H1 (cell line): ENCODE results near the gene PIP5K1B. TPM values are rescaled to one million over a fixed set of nuclear protein-coding genes. Genes with fewer than 3 reads are reported as not detected.

Source experiments
- CTCF ChIA-PET: fragments of 300-600 bp; sonication (Branson Sonifier 250); formaldehyde crosslinking; loops from one replicate; lab custom pipeline; 2021; ENCODE audit not compliant: partially characterized antibody; lab: Charles Lee
- POLR2A ChIA-PET: fragments of 300-600 bp; sonication (Branson Sonifier 250); formaldehyde crosslinking; loops from one replicate; lab custom pipeline; 2021; ENCODE audit warnings: inconsistent platforms; ENCODE audit not compliant: partially characterized antibody; lab: Charles Lee
- DNase-seq, 2 experiments: peaks; one replicate each; pipeline versions ENCODE4 v3.0.0 to v3.0.0-alpha.2; 2010 to 2022; ENCODE audit warnings: low spot score in 2 of 2, low read depth in 1 of 2, mixed read lengths in 1 of 2
- FAIRE-seq: peaks from 2 replicates; lab custom pipeline; 2011; peaks lifted over from hg19 to GRCh38; lab: Jason Lieb, UNC
- H2AFZ ChIP-seq: 2 replicates; pipeline ENCODE4 v1.8.1; 2012; ENCODE audit warnings: low read length, inconsistent platforms
- H2AK5ac ChIP-seq: 2 replicates; pipeline ENCODE4 v1.6.1; 2013; ENCODE audit warnings: low read depth, low read length
- H2BK120ac ChIP-seq: replicated peaks from 2 replicates; pipeline ENCODE3; 2013; ENCODE audit warnings: low read depth, low read length, inconsistent platforms
- H2BK12ac ChIP-seq: 2 replicates; pipeline ENCODE4 v1.6.1; 2013; ENCODE audit warnings: low read depth, low read length
- H2BK15ac ChIP-seq: 2 replicates; pipeline ENCODE4 v1.6.1; 2013; ENCODE audit warnings: low read length
- H2BK20ac ChIP-seq: 2 replicates; pipeline ENCODE4 v1.6.1; 2013; ENCODE audit warnings: low read length
- H2BK5ac ChIP-seq: 2 replicates; pipeline ENCODE4 v1.6.1; 2013; ENCODE audit warnings: low read depth, low read length
- H3K14ac ChIP-seq: 2 replicates; pipeline ENCODE4 v1.6.1; 2013; ENCODE audit warnings: inconsistent platforms; ENCODE audit not compliant: insufficient read length
- H3K18ac ChIP-seq: 2 replicates; pipeline ENCODE4 v1.6.1; 2013; ENCODE audit warnings: low read length; ENCODE audit errors: extremely low read depth
- H3K23ac ChIP-seq: 2 replicates; pipeline ENCODE4 v1.6.1; 2013; ENCODE audit warnings: inconsistent platforms; ENCODE audit not compliant: insufficient read length
- H3K23me2 ChIP-seq: 2 replicates; pipeline ENCODE4 v1.6.1; 2013; ENCODE audit warnings: low read depth, low read length
- H3K27ac ChIP-seq: 2 replicates; pipeline ENCODE4 v1.6.1; 2011; ENCODE audit warnings: low read depth, low read length, inconsistent platforms
- H3K27me3 ChIP-seq, 4 experiments: replicated peaks in 1 of 4; 1 replicate in 1 of 4; 2 replicates in 3 of 4; pipeline versions ENCODE4 v1.6.1 to v1.8.1; 2011 to 2013; ENCODE audit warnings: low read length in 3 of 4, mild to moderate bottlenecking in 3 of 4, inconsistent platforms in 2 of 4, mixed read lengths in 2 of 4, moderate library complexity in 1 of 4; ENCODE audit not compliant: control insufficient read depth in 3 of 4, insufficient read depth in 3 of 4; ENCODE audit errors: extremely low read depth in 1 of 4
- H3K36me3 ChIP-seq, 4 experiments: 2 replicates each; pipeline versions ENCODE4 v1.6.1 to v1.8.1; 2011 to 2013; ENCODE audit warnings: mild to moderate bottlenecking in 4 of 4, low read length in 3 of 4, moderate library complexity in 2 of 4, control low read depth in 1 of 4, inconsistent platforms in 1 of 4; ENCODE audit not compliant: insufficient read depth in 4 of 4, control insufficient read depth in 2 of 4
- H3K4ac ChIP-seq: replicated peaks from 2 replicates; pipeline ENCODE3; 2013; ENCODE audit warnings: low read length, low read depth, mixed read lengths, inconsistent platforms; ENCODE audit not compliant: insufficient read length
- H3K4me1 ChIP-seq, 4 experiments: replicated peaks in 1 of 4; 1 replicate in 1 of 4; 2 replicates in 3 of 4; pipeline versions ENCODE4 v1.6.1 to v1.8.1; 2011 to 2013; ENCODE audit warnings: low read length in 3 of 4, inconsistent platforms in 2 of 4, mixed read lengths in 1 of 4; ENCODE audit not compliant: insufficient read depth in 4 of 4, control insufficient read depth in 3 of 4
- H3K4me2 ChIP-seq, 2 experiments: 2 replicates each; pipeline versions ENCODE4 v1.6.1 to v1.8.1; 2011 to 2013; ENCODE audit warnings: low read depth in 2 of 2, low read length in 2 of 2, control low read depth in 1 of 2, inconsistent platforms in 1 of 2, mild to moderate bottlenecking in 1 of 2; ENCODE audit not compliant: insufficient read depth in 1 of 2
- H3K4me3 ChIP-seq, 4 experiments: fragments of 200-600, 300-600 bp in 1 of 4; sonication (generic), shearing (Covaris generic), sonication (Bioruptor Twin) in 1 of 4; 2 replicates each; pipeline versions ENCODE4 v1.5.1 to v1.8.1; 2011 to 2016; ENCODE audit warnings: low read length in 4 of 4, low read depth in 3 of 4, control low read depth in 2 of 4, inconsistent platforms in 2 of 4, mild to moderate bottlenecking in 2 of 4, mixed read lengths in 1 of 4, moderate library complexity in 1 of 4; ENCODE audit not compliant: insufficient read depth in 2 of 4; ENCODE audit errors: extremely low read depth in 1 of 4
- H3K56ac ChIP-seq: replicated peaks from 2 replicates; pipeline ENCODE3; 2013; ENCODE audit warnings: low read depth, mild to moderate bottlenecking, mixed read lengths, low read length, inconsistent platforms; ENCODE audit not compliant: insufficient read length
- H3K79me1 ChIP-seq: 2 replicates; pipeline ENCODE4 v1.6.1; 2013; ENCODE audit warnings: low read depth, low read length, control low read depth
- H3K79me2 ChIP-seq, 2 experiments: 2 replicates each; pipeline versions ENCODE4 v1.6.1 to v1.8.1; 2012 to 2013; ENCODE audit warnings: low read length in 2 of 2, mild to moderate bottlenecking in 2 of 2, inconsistent platforms in 1 of 2; ENCODE audit not compliant: insufficient read depth in 2 of 2, control insufficient read depth in 1 of 2
- H3K9ac ChIP-seq, 4 experiments: replicated peaks in 1 of 4; 1 replicate in 1 of 4; 2 replicates in 3 of 4; pipeline versions ENCODE4 v1.6.1 to v1.8.1; 2011 to 2013; ENCODE audit warnings: low read depth in 3 of 4, low read length in 3 of 4, control low read depth in 2 of 4, mild to moderate bottlenecking in 2 of 4, moderate library complexity in 2 of 4, inconsistent platforms in 1 of 4; ENCODE audit errors: extremely low read depth in 1 of 4
- H3K9me3 ChIP-seq, 2 experiments: 2 replicates each; pipeline versions ENCODE4 v1.6.1 to v1.8.1; 2012 to 2013; ENCODE audit warnings: mild to moderate bottlenecking in 2 of 2, moderate library complexity in 2 of 2, control low read depth in 1 of 2, inconsistent platforms in 1 of 2, low read depth in 1 of 2, low read length in 1 of 2, mixed read lengths in 1 of 2; ENCODE audit not compliant: insufficient read depth in 2 of 2
- H4K20me1 ChIP-seq, 2 experiments: replicated peaks in 1 of 2; 2 replicates each; pipeline versions ENCODE3 to v1.8.1; 2011 to 2013; ENCODE audit warnings: inconsistent platforms in 2 of 2, low read length in 2 of 2, mild to moderate bottlenecking in 1 of 2; ENCODE audit not compliant: insufficient read depth in 2 of 2, control insufficient read depth in 1 of 2
- H4K5ac ChIP-seq: 2 replicates; pipeline ENCODE4 v1.6.1; 2013; ENCODE audit warnings: low read length, low read depth, mixed read lengths, inconsistent platforms; ENCODE audit not compliant: insufficient read length
- H4K8ac ChIP-seq: 2 replicates; pipeline ENCODE4 v1.8.0; 2013; ENCODE audit warnings: mild to moderate bottlenecking, moderate library complexity, low read length, inconsistent platforms; ENCODE audit not compliant: insufficient read depth; ENCODE audit errors: extremely low read depth
- H4K91ac ChIP-seq: replicated peaks from 2 replicates; pipeline ENCODE3; 2013; ENCODE audit warnings: low read length, mixed read lengths, inconsistent platforms; ENCODE audit not compliant: insufficient read length
- BCL11A ChIP-seq, 2 experiments: IDR thresholded peaks; one replicate each; pipeline ENCODE4 v1.6.1; 2011; ENCODE audit warnings: low read depth in 2 of 2, low read length in 2 of 2, mild to moderate bottlenecking in 2 of 2
- CTBP2 ChIP-seq: IDR thresholded peaks from 2 replicates; pipeline ENCODE4 v1.7.0; 2011; ENCODE audit warnings: borderline replicate concordance, mild to moderate bottlenecking, moderate library complexity, mixed read lengths, low read length; ENCODE audit not compliant: insufficient read depth, insufficient read length
- EGR1 ChIP-seq: IDR thresholded peaks from 2 replicates; pipeline ENCODE4 v1.6.1; 2011; ENCODE audit warnings: low read depth, low read length, borderline replicate concordance
- JUN ChIP-seq: IDR thresholded peaks from 2 replicates; pipeline ENCODE4 v1.6.1; 2011; ENCODE audit warnings: low read depth, mild to moderate bottlenecking, improper control_type of control experiment, low read length
- KDM1A ChIP-seq: fragments of 200-600, 300-600 bp; sonication (generic); IDR thresholded peaks from 2 replicates; pipeline ENCODE4 v1.7.1; 2016; ENCODE audit warnings: mild to moderate bottlenecking, low read length, borderline replicate concordance
- NRF1 ChIP-seq: IDR thresholded peaks from 2 replicates; pipeline ENCODE4 v1.6.1; 2011; ENCODE audit warnings: mild to moderate bottlenecking, low read depth, low read length, improper control_type of control experiment
- PHF8 ChIP-seq: fragments of 200-600 bp; sonication (generic); conservative IDR thresholded peaks from 2 replicates; pipeline ENCODE4 v1.7.1; 2012; ENCODE audit warnings: low read depth, mild to moderate bottlenecking, inconsistent platforms, low read length, moderate library complexity
- POLR2A ChIP-seq, 2 experiments: IDR thresholded peaks; 1 replicate in 1 of 2; 2 replicates in 1 of 2; pipeline ENCODE4 v1.6.1; 2011; ENCODE audit warnings: low read depth in 2 of 2, low read length in 2 of 2, mild to moderate bottlenecking in 2 of 2; ENCODE audit errors: control extremely low read depth in 1 of 2
- POLR2AphosphoS5 ChIP-seq: IDR thresholded peaks from 2 replicates; pipeline ENCODE4 v1.6.1; 2011; ENCODE audit warnings: low read depth, low read length
- RBBP5 ChIP-seq: IDR thresholded peaks from 2 replicates; pipeline ENCODE4 v1.7.1; 2012; ENCODE audit warnings: low read depth, mild to moderate bottlenecking, inconsistent platforms, low read length, moderate library complexity, borderline replicate concordance
- RFX5 ChIP-seq: IDR thresholded peaks from 2 replicates; pipeline ENCODE4 v1.6.1; 2011; ENCODE audit warnings: low read depth, low read length, improper control_type of control experiment, borderline replicate concordance
- SIRT6 ChIP-seq: IDR thresholded peaks from one replicate; pipeline ENCODE4 v1.7.1; 2012; ENCODE audit warnings: low read length, inconsistent platforms
- WGBS, 2 experiments: shearing (Covaris generic) in 1 of 2; methylation state at CpG; one replicate each; pipeline versions ENCODE4 v1.1.6 to v1.1.7; 2013 to 2015; ENCODE audit warnings: low lambda C conversion rate in 2 of 2, mixed read lengths in 2 of 2, inconsistent platforms in 1 of 2, low coverage in 1 of 2, missing lambda C conversion rate in 1 of 2; ENCODE audit not compliant: insufficient replicate concordance in 2 of 2, insufficient coverage in 1 of 2, insufficient read length in 1 of 2; ENCODE audit errors: extremely low coverage in 1 of 2, missing lambda C conversion rate in 1 of 2; 5-methylcytosine and 5-hydroxymethylcytosine counted together
- polyA plus RNA-seq, 7 experiments: library from polyadenylated mRNA; depleted of rRNA in 3 of 7; stranded (reverse) in 5 of 7; unstranded in 2 of 7; fragments of >200 nt in 5 of 7; fragments of 200-250 nt in 2 of 7; gene quantifications; 1 replicate in 5 of 7; 2 replicates in 1 of 7; 4 replicates in 1 of 7; pipeline versions ENCODE4 v1.2.1 to v1.2.3, GENCODE V29; 2011 to 2013; ENCODE audit warnings: missing spikeins in 2 of 7, mixed read lengths in 2 of 7
- total RNA-seq: library from RNA; stranded (reverse); fragmentation: NEBNext Ultra II Directional; extraction: Animal tissue kit (Norgen Biotek cat#: 25700); gene quantifications from 2 replicates; pipeline ENCODE4 v1.2.1, GENCODE V29; 2021
- TF ChIP-seq, protein P1 (sequence below): IDR thresholded peaks from 2 replicates; pipeline ENCODE4 v1.6.1; 2012; ENCODE audit warnings: inconsistent platforms

Gene PIP5K1B
- total and polyA plus RNA-seq, 2 of the 8 experiments (the other 6 are each of a cell fraction or from before 2014, with no cell fraction given): 4.7 to 7.7 TPM

DNA sequence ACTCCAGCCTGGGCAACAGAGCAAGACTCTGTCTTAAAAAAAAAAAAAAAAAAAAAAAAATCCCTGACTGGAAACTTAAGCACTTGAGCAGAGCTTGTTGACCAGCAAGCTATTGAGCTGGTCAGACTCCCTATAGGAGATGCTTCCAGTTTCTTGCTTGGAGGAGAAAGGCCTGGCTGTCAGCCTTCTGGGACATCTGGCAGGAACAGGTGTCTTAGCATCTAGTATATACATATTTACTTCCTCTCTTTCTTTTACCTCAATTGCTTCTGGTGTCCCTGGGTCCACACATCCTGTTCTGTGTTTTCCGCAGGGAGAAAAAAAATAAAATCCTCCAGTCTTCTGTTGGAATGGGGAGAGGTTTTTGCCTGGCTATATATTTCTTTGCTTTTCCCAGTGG, 248.7 kb downstream of the PIP5K1B start:
- Histone ChIP-seq H4K91ac (no peak overlapping the region), H2BK12ac (no peak overlapping the region), H3K4me1 (peaks cover 7 to 17% (median 13%) of the 10 kb centered on the region in 4 experiments), H3K4ac (no peak overlapping the region), H2BK15ac (no peak overlapping the region), H2BK20ac (no peak overlapping the region), H2AK5ac (no peak overlapping the region), H2BK120ac (no peak overlapping the region), H4K5ac (no peak overlapping the region), H3K23ac (no peak overlapping the region), H3K36me3 (no peaks in the 10 kb centered on the region), H3K14ac (no peak overlapping the region), H3K79me1 (no peaks in the 10 kb centered on the region), H3K23me2 (no peaks in the 10 kb centered on the region), H3K4me3 (no peak overlapping the region), H3K9me3 (0 out of 4 replicates have a peak, but pooled peaks cover 0 to 2% of the 10 kb centered on the region in 2 experiments), H3K9ac (no peak overlapping the region), H3K27ac (no peak overlapping the region), H3K27me3 (no peaks in the 10 kb centered on the region; a peak in 1 of 7 replicates), H3K18ac (no peak overlapping the region), H3K4me2 (no peak overlapping the region), H2BK5ac (no peak overlapping the region), H4K20me1 (no peaks in the 10 kb centered on the region), H2AFZ (no peak overlapping the region), H4K8ac (no peak overlapping the region), H3K56ac (no peak overlapping the region), H3K79me2 (no peaks in the 10 kb centered on the region)
- FAIRE-seq (no peak), DNase-seq (no peak)
- WGBS, 2 experiments: 86% methylated on average over 1 of the region's 1 CpG; no CpG with 5 or more reads in 1 of the 2 experiments
- CTCF ChIA-PET: interaction anchor here (0.6 to 2.0 kb wide), 6 partner anchors 8 to 394 kb away, joined by 3 to 5 read pairs (median 4); no protein-coding TSS in a partner anchor
- TF ChIP-seq PHF8 (no peak), SIRT6 (no peak), POLR2A (IDR thresholded peaks at IDR 0.05; ENCODE audit: control extremely low read depth in 1 of 2, low read depth in 2 of 2, low read length in 2 of 2) (no peak), RBBP5 (no peak), NRF1 (no peak), KDM1A (no peak), CTBP2 (no peak), BCL11A (IDR thresholded peaks at IDR 0.05; ENCODE audit: low read depth in 2 of 2, low read length in 2 of 2) (no peak), JUN (no peak), EGR1 (no peak), POLR2AphosphoS5 (no peak), RFX5 (no peak)
- TF ChIP-seq, protein P1, sequence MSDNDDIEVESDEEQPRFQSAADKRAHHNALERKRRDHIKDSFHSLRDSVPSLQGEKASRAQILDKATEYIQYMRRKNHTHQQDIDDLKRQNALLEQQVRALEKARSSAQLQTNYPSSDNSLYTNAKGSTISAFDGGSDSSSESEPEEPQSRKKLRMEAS: no peak
- POLR2A ChIA-PET: no interaction called here
